Right lobe of liver (tissue), 4 donors: Measurements from ENCODE around the gene SPAM1.

ENCODE experiments used
- CTCF ChIP-seq, 4 donors: fragments of 200-600 bp in 3 of 4; fragments of 450-650 bp in 1 of 4; IDR thresholded peaks; one replicate each; pipeline versions ENCODE4 v1.5.1 to v1.8.0; 2016 to 2022; ENCODE audit warnings: antibody characterized with exemption in 4 of 4, mild to moderate bottlenecking in 2 of 4
- POLR2A ChIP-seq: fragments of 450-650 bp; IDR thresholded peaks from one replicate; pipeline ENCODE4 v1.6.1; 2017; ENCODE audit warnings: antibody characterized with exemption, mild to moderate bottlenecking
- donor health status: DM: no; HTN: no; CAD: no.
- donor health status: DM: no; HTN: no; CAD: no.
- donor health status: DM: no; HTN: yes; CAD: no.

- TF ChIP-seq POLR2A (no peak), CTCF (IDR thresholded peaks at IDR 0.05) (no peak)
Measured at GRCh38 chr7:123888192-123888591, 36.8 kb upstream of the SPAM1 start.
